GM19238 (cell line): ENCODE results near the gene ZNF626.
"Not testable (repeated sequence)": the region's sequence is repeated elsewhere in the genome, so short reads cannot be mapped to it uniquely, and the experiment has no call there.

Source experiments
- DNase-seq: peaks from one replicate; pipeline ENCODE4 v3.0.0; 2011; ENCODE audit warnings: low spot score; ENCODE audit not compliant: insufficient read length

ZNF626 gene

DNA sequence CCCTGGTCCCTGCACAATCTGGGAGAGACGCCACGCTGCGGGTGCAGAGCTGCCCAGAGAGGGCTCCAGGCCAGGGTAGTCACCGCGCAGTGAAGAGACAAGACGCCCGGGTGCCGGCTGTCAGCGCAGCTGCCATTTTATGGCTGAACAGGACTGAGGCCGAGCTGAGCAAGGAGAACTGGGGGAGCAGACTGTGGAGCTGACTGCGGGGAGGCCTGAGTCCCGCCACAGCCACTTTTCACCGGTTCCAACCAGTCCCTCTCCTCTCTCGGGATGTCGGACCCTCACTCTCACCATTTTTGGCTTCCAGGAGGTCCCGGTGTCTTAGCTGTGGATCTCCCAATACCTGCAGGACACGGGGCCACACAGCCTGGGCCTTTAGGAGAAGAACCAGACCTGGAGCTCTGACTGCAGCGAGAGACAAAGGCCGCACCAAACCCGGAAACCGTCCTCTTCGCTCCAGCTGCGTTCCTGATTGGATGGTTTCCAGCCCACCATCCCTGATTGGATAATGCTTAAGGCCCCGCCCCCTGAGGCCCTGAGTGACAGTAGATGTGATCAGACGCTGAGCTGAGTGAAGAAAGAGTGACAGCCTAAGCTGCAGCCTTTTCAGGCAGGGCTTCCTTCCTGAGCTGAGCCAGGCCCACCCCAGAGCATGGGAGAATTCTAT lies at the start of gene ZNF626:
Gene ZNF626, minus strand, starts transcription at position 422 of the 670 bp plus-strand sequence. Its CDS starts 125 bp downstream, at position 297.
- peak; percentile 54 for DNase-seq

GRCh38 chr19:20669263-20669662 lies 7.9 kb upstream of the ZNF626 start:
- no peak for DNase-seq

DNA sequence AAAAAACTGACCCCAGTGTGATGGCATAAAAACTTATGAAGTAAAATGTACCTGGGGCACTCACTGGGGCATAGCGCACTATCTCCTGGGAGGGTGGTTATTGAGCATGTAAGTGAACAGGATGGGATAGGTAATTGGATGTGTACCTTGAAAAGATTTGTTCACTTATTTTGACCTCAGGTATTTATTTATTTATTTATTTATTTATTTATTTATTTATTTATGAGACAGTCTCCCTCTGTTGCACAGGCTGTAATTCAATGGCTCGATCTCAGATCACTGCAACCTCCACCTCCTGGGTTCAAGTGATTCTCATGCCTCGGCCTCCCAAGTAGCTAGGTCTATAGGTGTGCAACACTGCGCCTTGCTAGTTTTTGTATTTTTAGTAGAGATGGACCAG lies 5.9 kb upstream of the ZNF626 start:
- no peak for DNase-seq

DNA sequence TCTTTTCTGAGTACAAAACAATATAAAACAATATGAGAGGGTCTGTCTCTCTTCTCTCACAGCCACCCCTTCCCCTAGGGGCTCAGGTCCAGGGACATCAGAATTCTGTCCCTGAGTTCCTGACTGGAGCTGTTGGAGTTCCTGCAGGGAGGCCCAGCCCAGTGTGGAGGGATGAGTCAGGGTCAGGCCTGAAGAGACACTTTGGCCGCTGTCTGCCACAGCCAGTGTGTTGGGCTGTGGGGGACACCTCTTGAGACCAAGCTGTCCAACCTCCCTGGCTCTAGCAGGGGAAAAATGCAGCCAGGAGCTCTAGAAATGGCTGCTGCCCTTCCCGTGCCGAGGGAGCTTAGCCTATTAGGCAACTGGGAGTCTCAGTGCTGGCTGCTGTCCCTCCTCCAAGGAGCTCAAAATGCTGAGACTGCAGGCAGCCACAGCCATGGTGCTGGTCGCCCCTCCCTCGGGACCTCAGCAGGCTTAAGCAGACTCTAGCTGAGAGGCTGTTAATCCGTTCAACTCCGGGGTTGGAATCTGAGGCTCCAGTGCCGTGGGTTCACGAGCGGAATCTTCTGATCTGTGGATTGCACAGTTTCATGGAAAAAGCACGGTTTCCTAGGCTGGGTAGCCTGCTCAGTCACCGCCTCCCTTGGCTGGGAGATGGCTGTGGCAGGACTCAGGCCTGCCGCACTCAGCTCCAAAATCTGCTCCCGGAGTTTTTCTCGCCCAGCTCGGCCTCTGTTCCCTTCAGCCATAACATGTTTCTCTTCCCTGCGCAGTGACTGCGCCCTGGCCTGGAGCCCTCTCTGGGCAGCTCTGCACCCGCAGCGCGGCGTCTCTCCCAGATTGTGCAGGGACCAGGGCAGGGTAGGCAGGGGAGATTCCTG lies 3.8 kb upstream of the ZNF626 start:
- no peak for DNase-seq

- not testable (repeated sequence) for DNase-seq
These were observed 3.1 kb upstream of the ZNF626 start for GRCh38 chr19:20664475-20664874.

GRCh38 chr19:20662421-20663105 lies 1.2 kb upstream of the ZNF626 start:
- DNase-seq = no peak

DNA sequence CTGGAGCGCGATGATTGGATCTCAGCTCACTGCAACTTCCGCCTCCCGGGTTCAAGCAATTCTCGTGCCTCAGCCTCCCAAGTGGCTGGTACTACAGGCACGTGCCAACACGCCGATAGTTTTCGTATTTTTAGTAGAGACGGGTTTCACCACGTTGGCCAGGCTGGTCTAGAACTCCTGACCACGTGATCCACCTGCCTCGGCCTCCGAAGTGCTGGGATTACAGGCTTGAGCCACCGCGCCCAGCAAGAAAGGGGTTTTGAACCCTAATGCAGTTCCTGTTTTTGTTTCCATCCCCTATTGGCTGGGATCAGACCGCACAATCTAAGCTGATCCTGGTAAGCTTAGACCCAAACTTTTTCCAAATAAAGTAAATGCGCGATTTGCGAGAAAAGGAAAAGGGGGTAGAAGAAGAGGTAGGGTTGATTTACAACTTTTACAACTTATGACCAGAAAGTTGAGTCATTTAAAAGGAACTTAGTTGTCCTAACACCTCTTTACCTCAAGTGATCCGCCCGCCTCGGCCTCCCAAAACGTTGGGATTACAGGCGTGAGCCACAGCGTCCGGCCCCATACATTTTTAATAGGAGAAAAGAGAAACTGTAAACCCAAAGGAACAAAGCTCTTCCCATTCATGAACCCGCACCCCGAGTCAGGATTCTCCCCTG lies 764 bp downstream of the ZNF626 start:
- DNase-seq = no peak

DNA sequence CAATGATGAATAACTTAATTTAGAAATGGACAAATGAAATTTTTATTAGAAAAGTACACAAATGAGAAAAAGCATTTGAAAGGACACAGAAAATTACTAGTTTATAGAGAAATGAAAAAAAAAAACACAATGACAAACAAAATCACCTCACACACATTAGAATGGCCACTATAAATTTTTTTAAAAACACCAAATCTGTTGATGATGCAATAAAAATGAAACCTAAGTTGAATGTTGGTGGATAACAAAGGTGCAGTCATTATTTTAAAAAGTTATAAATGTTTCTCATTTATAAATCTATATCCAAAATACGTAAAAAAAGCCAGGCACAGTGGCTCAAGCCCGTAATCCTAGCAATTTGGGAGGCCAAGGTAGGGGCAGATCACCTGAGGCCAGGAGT lies 20.8 kb downstream of the ZNF626 start:
- DNase-seq = no peak

GRCh38 chr19:20640023-20640422 lies 21.3 kb downstream of the ZNF626 start:
- DNase-seq = no peak

DNA sequence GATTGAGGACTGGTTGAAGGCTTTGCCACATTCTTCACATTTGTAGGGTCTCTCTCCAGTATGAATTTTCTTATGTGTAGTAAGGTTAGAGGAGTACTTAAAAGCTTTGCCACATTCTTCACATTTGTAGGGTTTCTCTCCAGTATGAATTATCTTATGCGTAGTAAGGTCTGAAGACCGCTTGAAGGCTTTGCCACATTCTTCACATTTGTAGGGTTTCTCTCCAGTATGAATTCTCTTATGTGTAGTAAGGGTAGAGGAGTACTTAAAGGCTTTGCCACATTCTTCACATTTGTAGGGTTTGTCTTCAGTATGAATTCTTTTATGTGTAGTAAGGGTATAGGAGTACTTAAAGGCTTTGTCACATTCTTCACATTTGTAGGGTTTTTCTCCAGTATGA lies 36.8 kb downstream of the ZNF626 start:
- not testable (repeated sequence) for DNase-seq

GRCh38 chr19:20616071-20616470 lies 45.3 kb downstream of the ZNF626 start:
- DNase-seq = no peak

GRCh38 chr19:20614971-20615370 lies 46.4 kb downstream of the ZNF626 start:
- DNase-seq = not testable (repeated sequence)

DNA sequence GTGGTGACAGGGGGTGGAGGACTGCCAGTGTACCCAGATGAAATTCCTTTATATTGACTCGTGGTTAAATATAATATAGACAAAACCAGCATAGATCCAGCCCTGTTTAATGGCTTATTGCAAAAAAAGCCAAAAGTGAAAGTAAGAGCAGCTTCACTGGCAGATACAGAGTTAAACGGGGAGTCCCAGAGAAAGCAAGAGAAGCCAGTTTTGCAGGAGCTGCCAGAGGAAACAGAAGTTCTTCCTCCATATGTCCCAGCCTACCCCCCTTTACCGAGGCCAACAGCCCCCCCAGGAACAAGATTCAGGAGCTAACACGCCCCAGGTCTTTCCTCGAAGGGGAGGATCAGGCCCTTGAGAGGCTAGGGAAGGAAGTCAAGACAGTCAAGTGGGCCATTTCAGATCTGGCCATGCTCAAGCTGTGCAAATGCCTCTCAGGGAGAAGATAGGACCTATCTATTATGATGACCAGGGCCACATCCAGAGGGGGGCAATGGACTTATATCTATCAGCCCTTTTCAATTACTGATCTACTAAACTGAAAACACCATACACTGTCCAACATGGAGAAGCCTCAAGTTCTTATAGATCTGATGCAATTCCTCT lies 48.6 kb downstream of the ZNF626 start:
- no peak for DNase-seq

GRCh38 chr19:20611866-20612265 lies 49.5 kb downstream of the ZNF626 start:
- no peak for DNase-seq

DNA sequence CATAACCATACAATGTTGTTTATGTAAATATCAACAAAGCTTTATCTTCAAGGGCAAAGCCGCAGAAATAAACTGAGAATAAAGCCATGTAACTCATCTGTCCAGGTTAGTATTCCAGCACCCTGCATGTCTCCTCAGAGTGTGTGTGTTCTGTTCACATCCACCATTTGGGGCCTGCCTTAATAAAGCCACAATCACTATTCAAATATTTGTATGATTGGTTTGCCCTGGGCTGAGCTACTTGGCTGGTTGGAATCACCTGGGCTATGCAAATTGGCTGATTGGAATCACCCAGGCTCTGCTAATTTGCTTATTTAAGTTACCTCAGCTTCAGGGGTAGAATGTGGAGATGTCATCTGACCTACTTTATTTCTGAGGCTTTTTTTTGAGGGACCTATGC lies 53.4 kb downstream of the ZNF626 start:
- DNase-seq = no peak
